GM12873 (cell line): ENCODE results near the gene TEAD1.

Experiments
- TF ChIP-seq, protein P1 (sequence below): IDR thresholded peaks from 2 replicates; pipeline ENCODE4 v1.5.1; 2012; ENCODE audit warnings: low read depth, mild to moderate bottlenecking, moderate library complexity, low read length, control low read depth; ENCODE audit not compliant: insufficient read depth; ENCODE audit errors: missing control alignments

Gene TEAD1

DNA sequence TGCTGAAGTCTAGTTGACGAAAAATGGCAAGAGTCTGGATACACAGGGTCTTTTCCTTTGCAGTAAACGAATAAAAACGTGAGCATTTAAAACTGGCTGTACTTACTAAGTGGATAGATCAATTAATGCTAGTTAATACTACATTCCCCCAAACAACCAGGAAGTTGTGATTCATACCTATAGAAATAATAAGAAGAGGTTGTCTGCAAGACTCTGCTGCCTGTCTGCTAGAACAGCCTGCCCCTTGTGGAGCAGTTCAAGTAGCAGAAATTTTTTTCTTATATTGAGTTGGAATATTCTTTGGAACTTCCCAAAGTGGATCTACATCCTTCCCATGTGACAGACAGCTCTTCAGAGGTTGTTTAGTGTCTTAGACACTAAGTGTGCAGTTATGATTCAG, 86.8 kb downstream of the TEAD1 start:
- TF ChIP-seq, protein P1, sequence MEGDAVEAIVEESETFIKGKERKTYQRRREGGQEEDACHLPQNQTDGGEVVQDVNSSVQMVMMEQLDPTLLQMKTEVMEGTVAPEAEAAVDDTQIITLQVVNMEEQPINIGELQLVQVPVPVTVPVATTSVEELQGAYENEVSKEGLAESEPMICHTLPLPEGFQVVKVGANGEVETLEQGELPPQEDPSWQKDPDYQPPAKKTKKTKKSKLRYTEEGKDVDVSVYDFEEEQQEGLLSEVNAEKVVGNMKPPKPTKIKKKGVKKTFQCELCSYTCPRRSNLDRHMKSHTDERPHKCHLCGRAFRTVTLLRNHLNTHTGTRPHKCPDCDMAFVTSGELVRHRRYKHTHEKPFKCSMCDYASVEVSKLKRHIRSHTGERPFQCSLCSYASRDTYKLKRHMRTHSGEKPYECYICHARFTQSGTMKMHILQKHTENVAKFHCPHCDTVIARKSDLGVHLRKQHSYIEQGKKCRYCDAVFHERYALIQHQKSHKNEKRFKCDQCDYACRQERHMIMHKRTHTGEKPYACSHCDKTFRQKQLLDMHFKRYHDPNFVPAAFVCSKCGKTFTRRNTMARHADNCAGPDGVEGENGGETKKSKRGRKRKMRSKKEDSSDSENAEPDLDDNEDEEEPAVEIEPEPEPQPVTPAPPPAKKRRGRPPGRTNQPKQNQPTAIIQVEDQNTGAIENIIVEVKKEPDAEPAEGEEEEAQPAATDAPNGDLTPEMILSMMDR = peak; percentile 17

DNA sequence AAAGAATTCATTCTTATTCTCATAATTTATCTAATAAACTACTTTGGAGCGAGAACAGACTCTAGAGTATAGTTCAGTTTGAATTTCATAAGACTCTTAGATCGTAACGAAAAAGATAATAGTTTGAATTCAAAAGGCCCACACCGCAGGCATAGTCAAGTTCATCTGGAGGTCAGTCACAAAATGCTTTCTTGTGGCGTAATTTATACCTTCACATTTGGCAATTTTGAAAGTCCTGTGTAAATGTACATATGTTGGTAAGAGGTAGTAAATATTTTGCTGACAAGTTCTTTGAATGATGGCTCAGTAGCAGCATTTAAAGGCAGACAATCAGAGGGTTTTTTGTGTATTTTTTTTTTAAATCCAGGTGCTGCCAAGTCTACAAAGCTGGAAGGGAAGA, 88.1 kb downstream of the TEAD1 start:
- TF ChIP-seq, protein P1 = no peak

DNA sequence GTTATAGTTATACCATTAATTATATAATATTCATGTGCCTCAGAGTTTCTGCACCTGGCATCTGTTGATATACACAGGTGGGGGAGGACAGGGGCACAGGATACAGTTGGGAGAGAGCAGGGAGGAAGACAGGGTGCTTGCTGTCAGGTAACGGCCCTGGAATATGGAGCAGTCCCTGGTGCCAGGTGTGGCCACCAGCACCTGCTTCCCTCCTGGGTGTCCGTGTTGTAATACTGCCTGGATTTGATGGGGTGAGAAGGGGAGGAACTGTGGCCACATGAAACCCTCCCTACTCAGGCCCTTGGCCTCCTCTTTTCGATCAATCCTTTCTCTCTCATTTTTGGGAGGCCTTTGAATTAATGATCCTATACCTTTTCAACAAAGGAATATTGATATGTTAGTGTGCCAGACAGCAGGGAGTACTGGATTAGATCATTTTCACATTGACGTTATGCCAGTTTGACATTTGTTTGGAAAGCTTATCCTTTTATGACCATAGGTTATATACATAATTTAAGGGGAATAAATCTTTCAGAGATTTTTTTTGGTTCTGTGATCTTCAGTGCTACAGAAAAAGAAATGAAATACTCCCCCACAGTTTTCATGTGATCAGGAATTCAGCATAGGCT, 88.6 kb downstream of the TEAD1 start:
- TF ChIP-seq, protein P1 = no peak

DNA sequence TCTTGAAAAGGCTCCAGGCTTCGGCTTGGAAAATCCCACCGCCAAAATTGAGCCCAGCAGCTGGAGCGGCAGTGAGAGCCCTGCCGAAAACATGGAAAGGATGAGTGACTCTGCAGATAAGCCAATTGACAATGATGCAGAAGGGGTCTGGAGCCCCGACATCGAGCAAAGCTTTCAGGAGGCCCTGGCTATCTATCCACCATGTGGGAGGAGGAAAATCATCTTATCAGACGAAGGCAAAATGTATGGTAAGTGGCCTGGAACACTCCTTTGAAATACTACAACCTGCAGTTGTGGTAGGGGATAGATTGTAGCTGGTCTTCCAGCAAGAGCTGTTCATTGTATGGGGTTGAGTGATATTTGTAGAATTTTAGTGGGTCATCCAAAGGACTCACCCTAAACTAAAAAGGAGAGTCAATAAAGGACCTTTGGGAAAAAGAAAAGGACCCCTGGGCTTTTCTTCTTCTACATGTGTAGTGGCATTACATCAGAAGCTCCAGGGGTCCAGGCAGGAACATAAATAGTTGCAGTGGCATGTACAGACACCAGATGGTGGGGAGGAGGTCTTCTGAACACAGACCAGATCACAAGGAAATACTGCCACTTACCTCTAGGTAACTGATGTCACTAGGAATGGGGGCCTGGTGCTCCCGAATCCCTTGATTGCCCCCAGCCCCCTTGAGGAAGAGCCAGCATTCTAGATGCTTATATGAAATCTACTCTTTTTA, 90.1 kb downstream of the TEAD1 start:
- TF ChIP-seq, protein P1 = no peak

DNA sequence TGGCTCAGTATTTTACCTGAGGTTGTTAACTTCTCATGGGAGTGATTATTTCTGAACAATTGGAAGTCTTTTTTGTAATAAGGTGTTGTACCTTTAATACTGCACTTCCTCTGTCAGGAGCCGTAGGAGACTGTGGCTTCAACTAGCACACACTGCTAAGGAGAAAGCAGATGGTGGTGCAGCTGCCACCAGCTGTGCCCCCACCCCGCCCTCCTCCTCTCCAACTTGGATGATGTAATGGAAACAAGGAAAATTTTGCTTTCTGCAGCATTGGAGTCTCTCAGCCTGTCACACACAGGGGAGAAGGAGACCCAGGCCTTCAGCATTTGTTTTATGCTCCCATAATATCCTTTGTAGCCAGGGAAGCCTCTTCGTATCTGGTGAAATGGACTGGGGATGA, 91.2 kb downstream of the TEAD1 start:
- TF ChIP-seq, protein P1 = no peak

DNA sequence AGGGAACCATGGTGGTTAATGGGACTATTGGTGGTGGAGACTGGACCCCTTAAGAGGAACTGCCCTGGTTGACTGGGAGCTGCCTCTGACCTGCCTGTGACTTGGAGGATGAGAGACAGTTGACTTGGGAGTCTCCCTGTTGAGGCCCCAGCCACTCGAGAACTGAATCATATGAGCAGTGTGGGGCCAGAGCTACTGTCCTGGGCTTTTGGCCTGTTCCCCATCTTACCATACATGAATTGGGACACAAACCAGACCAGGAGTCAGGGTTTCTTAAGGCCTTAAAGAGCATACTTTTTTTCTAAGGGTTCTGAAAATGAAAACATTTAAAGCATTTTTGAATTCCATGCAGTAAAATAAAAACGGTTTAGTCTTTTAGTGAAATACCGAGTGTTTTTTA, 92.8 kb downstream of the TEAD1 start:
- TF ChIP-seq, protein P1 = no peak

DNA sequence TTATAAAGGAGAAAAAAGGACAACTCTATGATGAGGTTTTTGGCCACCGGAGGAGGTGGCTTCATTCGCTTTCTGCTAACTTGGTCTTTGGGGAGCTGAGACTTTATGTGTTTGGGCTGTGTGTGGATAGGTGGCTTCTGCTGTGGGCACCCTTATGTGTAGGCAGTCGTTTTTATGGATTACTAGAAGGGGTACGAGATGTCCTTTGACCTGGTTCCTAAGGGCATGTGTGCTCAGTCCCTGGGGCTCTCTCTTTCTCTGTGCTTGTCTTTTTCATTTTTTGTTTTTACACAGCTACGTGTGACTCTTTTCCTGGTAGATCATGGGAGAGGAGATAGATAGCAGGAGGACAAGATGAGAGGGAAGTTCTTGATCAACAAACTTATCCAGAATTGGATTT, 93.4 kb downstream of the TEAD1 start:
- TF ChIP-seq, protein P1 = no peak
